IMR-90 (cell line): ENCODE data around the gene COPS2. TPM values are rescaled to one million over a fixed set of nuclear protein-coding genes. Genes with fewer than 3 reads are reported as not detected.

Source experiments
- ATAC-seq: fragments of 200-7000 bp; cut with Tn5 transposase; 2 replicates; pipeline ENCODE4 v1.9.1; 2020; ENCODE audit warnings: low read depth, mild to moderate bottlenecking, moderate library complexity
- BruUV-seq: library from RNA; stranded (reverse); fragments of 400-500 nt; replicated peaks from 2 replicates; lab custom pipeline; 2021; lab: Mats Ljungman, UMichigan
- CTCF ChIA-PET: fragments of 300-600 bp; formaldehyde crosslinking; extraction: SDS; loops from one replicate; lab custom pipeline; 2021; ENCODE audit warnings: antibody characterized with exemption; lab: Yijun Ruan, JAX
- POLR2A ChIA-PET: fragments of 300-600 bp; sonication (Branson Sonifier 250); formaldehyde crosslinking; loops from one replicate; lab custom pipeline; 2022; ENCODE audit warnings: antibody characterized with exemption; ENCODE audit not compliant: unreplicated experiment; lab: Charles Lee
- DNase-seq: peaks from one replicate; pipeline ENCODE4 v3.0.0; 2013
- H2AFZ ChIP-seq: replicated peaks from 2 replicates; pipeline ENCODE3; 2013; ENCODE audit warnings: low read length, mild to moderate bottlenecking; ENCODE audit not compliant: poor library complexity
- H2AK5ac ChIP-seq: 2 replicates; pipeline ENCODE4 v1.6.1; 2013; ENCODE audit warnings: low read depth, low read length, inconsistent platforms
- H2AK9ac ChIP-seq: replicated peaks from 2 replicates; pipeline ENCODE3; 2013; ENCODE audit warnings: mild to moderate bottlenecking, low read depth, low read length, moderate library complexity; ENCODE audit not compliant: poor library complexity
- H2BK120ac ChIP-seq: 2 replicates; pipeline ENCODE4 v1.6.1; 2013; ENCODE audit warnings: low read depth, low read length, inconsistent platforms
- H2BK15ac ChIP-seq: 3 replicates; pipeline ENCODE4 v1.6.1; 2013; ENCODE audit warnings: low read depth, low read length, inconsistent platforms
- H2BK20ac ChIP-seq: 2 replicates; pipeline ENCODE4 v1.6.1; 2013; ENCODE audit warnings: low read depth, mild to moderate bottlenecking, inconsistent platforms, low read length, moderate library complexity
- H2BK5ac ChIP-seq: 2 replicates; pipeline ENCODE4 v1.6.1; 2013; ENCODE audit warnings: mild to moderate bottlenecking, low read depth, low read length, inconsistent platforms; ENCODE audit not compliant: poor library complexity, severe bottlenecking
- H3K14ac ChIP-seq: replicated peaks from 2 replicates; pipeline ENCODE4 v1.6.1; 2013; ENCODE audit warnings: low read depth, low read length, inconsistent platforms
- H3K18ac ChIP-seq: 2 replicates; pipeline ENCODE4 v1.6.1; 2013; ENCODE audit warnings: low read depth, low read length, control low read depth
- H3K23ac ChIP-seq: 2 replicates; pipeline ENCODE4 v1.6.1; 2013; ENCODE audit warnings: low read depth, low read length, inconsistent platforms
- H3K27ac ChIP-seq: 2 replicates; pipeline ENCODE4 v1.5.1; 2013; ENCODE audit warnings: mild to moderate bottlenecking, control low read depth, low read length; ENCODE audit not compliant: insufficient read depth
- H3K27me3 ChIP-seq: 2 replicates; pipeline ENCODE4 v1.6.1; 2013; ENCODE audit warnings: low read length; ENCODE audit not compliant: control insufficient read depth, insufficient read depth
- H3K36me3 ChIP-seq: 2 replicates; pipeline ENCODE4 v1.6.1; 2013; ENCODE audit warnings: low read length, mixed read lengths; ENCODE audit not compliant: control insufficient read depth, insufficient read depth
- H3K4ac ChIP-seq: 2 replicates; pipeline ENCODE4 v1.6.1; 2013; ENCODE audit warnings: low read depth, low read length, inconsistent platforms
- H3K4me1 ChIP-seq: 2 replicates; pipeline ENCODE4 v1.6.1; 2013; ENCODE audit warnings: low read length, mixed read lengths; ENCODE audit not compliant: control insufficient read depth, insufficient read depth
- H3K4me2 ChIP-seq: 2 replicates; pipeline ENCODE4 v1.6.1; 2013; ENCODE audit warnings: low read depth, mild to moderate bottlenecking, control low read depth, low read length, moderate library complexity
- H3K4me3 ChIP-seq: 2 replicates; pipeline ENCODE4 v1.5.1; 2013; ENCODE audit warnings: low read depth, mild to moderate bottlenecking, control low read depth, low read length, moderate library complexity; ENCODE audit not compliant: insufficient read depth
- H3K56ac ChIP-seq: 2 replicates; pipeline ENCODE4 v1.6.1; 2013; ENCODE audit warnings: low read length, inconsistent platforms; ENCODE audit not compliant: insufficient read depth; ENCODE audit errors: extremely low read depth
- H3K79me1 ChIP-seq, 2 experiments: 2 replicates each; pipeline ENCODE4 v1.6.1; 2013; ENCODE audit warnings: low read length in 2 of 2, inconsistent platforms in 1 of 2, low read depth in 1 of 2
- H3K9ac ChIP-seq: 2 replicates; pipeline ENCODE4 v1.6.1; 2013; ENCODE audit warnings: low read depth, low read length, control low read depth
- H3K9me1 ChIP-seq: 2 replicates; pipeline ENCODE4 v1.6.1; 2013; ENCODE audit warnings: low read length, inconsistent platforms; ENCODE audit not compliant: insufficient read depth
- H3K9me3 ChIP-seq: 2 replicates; pipeline ENCODE4 v1.6.1; 2013; ENCODE audit warnings: low read length; ENCODE audit not compliant: control insufficient read depth, insufficient read depth
- H4K20me1 ChIP-seq: 2 replicates; pipeline ENCODE4 v1.6.1; 2013; ENCODE audit warnings: low read length, inconsistent platforms; ENCODE audit not compliant: insufficient read depth
- H4K5ac ChIP-seq: 2 replicates; pipeline ENCODE4 v1.6.1; 2013; ENCODE audit warnings: mild to moderate bottlenecking, low read depth, low read length, control low read depth
- H4K8ac ChIP-seq, 2 experiments: 2 replicates each; pipeline ENCODE4 v1.6.1; 2013; ENCODE audit warnings: low read depth in 2 of 2, low read length in 2 of 2, control low read depth in 1 of 2, inconsistent platforms in 1 of 2
- H4K91ac ChIP-seq: 2 replicates; pipeline ENCODE4 v1.6.1; 2013; ENCODE audit warnings: low read depth, low read length, inconsistent platforms; ENCODE audit not compliant: insufficient read depth
- BHLHE40 ChIP-seq: fragments of 150-350 bp; IDR thresholded peaks from 2 replicates; pipeline ENCODE4 v1.6.1; 2016; ENCODE audit warnings: mild to moderate bottlenecking, low read depth, low read length
- MXI1 ChIP-seq: IDR thresholded peaks from 2 replicates; pipeline ENCODE4 v1.6.1; 2012; ENCODE audit warnings: low read depth, mild to moderate bottlenecking, low read length, moderate library complexity, borderline replicate concordance
- NFE2L2 ChIP-seq: fragments of 150-350 bp; IDR thresholded peaks from 2 replicates; pipeline ENCODE4 v1.6.1; 2016; ENCODE audit warnings: low read depth, mild to moderate bottlenecking, low read length
- RAD21 ChIP-seq: IDR thresholded peaks from 2 replicates; pipeline ENCODE4 v1.6.1; 2012; ENCODE audit warnings: low read length, improper control_type of control experiment
- RCOR1 ChIP-seq: IDR thresholded peaks from 2 replicates; pipeline ENCODE4 v1.6.1; 2012; ENCODE audit warnings: mild to moderate bottlenecking, low read length, improper control_type of control experiment; ENCODE audit not compliant: insufficient replicate concordance
- RFX5 ChIP-seq: IDR thresholded peaks from 2 replicates; pipeline ENCODE4 v1.8.0; 2012; ENCODE audit warnings: low read depth, mild to moderate bottlenecking, low read length, moderate library complexity
- WGBS, 2 experiments: methylation state at CpG; one replicate each; pipeline versions ENCODE4 v1.1.5 to v1.1.7; 2013; ENCODE audit warnings: missing lambda C conversion rate in 2 of 2; ENCODE audit not compliant: insufficient read length in 1 of 2; ENCODE audit errors: extremely low coverage in 2 of 2; 5-methylcytosine and 5-hydroxymethylcytosine counted together
- dilution Hi-C: fragments of 300-500 bp; cut with HindIII; formaldehyde crosslinking; loops from one replicate; pipeline ENCODE4 v1.14.3; 2018; ENCODE audit warnings: low sequenced_read_pairs; ENCODE audit not compliant: unreplicated experiment
- in situ Hi-C: fragments of 300-500 bp; cut with MboI; formaldehyde crosslinking; loops from 3 replicates; pipeline ENCODE4 v1.14.3; 2019; ENCODE audit warnings: low sequenced_read_pairs, inconsistent platforms, mixed read lengths
- intact Hi-C: fragments of 100-400 bp; cut with micrococcal nuclease; formaldehyde crosslinking; loops from 2 replicates; pipeline ENCODE4 v1.10.0; 2022
- polyA plus RNA-seq, 3 experiments: library from polyadenylated mRNA; depleted of rRNA; stranded (reverse); fragments of >200 nt; gene quantifications; 2 replicates each; pipeline ENCODE4 v1.2.3, GENCODE V29; 2012; ENCODE audit warnings: low replicate concordance in 1 of 3
- total RNA-seq: library from RNA; depleted of rRNA; stranded (reverse); fragments of >200 nt; gene quantifications from 2 replicates; pipeline ENCODE4 v1.2.3, GENCODE V29; 2012
- TF ChIP-seq, protein P1 (sequence below): fragments of 150-350 bp; IDR thresholded peaks from 2 replicates; pipeline ENCODE4 v1.6.1; 2017; ENCODE audit warnings: mild to moderate bottlenecking, antibody characterized with exemption, low read length, low read depth

The COPS2 gene
- total and polyA plus RNA-seq, 2 of the 4 experiments (the other 2 are of a cell fraction): 54.6 to 75.6 TPM

DNA sequence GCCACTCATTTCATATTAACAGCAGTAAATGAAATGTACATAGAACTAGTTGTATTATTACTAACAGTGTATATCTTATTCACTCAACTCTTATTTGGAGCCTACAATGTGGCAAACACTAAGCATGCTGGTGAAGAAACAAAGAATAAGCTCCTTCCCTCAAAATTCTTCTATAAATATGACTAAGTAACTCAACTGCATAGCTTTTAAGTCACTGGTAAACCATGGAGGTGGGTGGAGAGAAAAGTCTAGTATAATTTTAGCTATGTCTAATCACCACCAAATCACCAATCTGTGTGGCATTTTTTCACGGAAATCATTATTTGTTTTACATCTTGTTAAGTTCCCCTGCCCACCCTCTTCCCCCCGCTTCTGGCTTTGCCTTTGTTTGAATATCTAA is 17.5 kb downstream of the COPS2 start:
- H3K4me3 ChIP-seq: no peak overlapping the region
- peaks cover 17% of the 10 kb centered on the region for H3K36me3 ChIP-seq
- no CpG with 5 or more reads among the region's 2 CpGs for WGBS, 2 experiments

More for the DNA sequence above, 17.5 kb downstream of the COPS2 start:
- peak overlapping the region; percentile 72; the same call in 1 of the 2 replicates for H3K18ac ChIP-seq
- 0 out of 3 replicates have a peak overlapping the region, but pooled peaks have one; percentile 7 for H2BK15ac ChIP-seq
- ATAC-seq: peak; percentile 70
- H4K20me1 ChIP-seq: no peaks in the 10 kb centered on the region
- H4K91ac ChIP-seq: no peak overlapping the region
- H3K27me3 ChIP-seq: no peaks in the 10 kb centered on the region
- H3K4me2 ChIP-seq: peak overlapping the region; percentile 80; the same call in 1 of the 2 replicates
- H2AK5ac ChIP-seq: no peak overlapping the region
- H3K14ac ChIP-seq: no peak overlapping the region; the same call in 1 of the 2 replicates
- no peak overlapping the region for H2BK120ac ChIP-seq
- H3K4me1 ChIP-seq: peaks cover 11% of the 10 kb centered on the region
- no peak overlapping the region for H3K27ac ChIP-seq
- peak overlapping the region; percentile 67; the same call in 1 of the 2 replicates for H2BK20ac ChIP-seq
- peak; percentile 61 for DNase-seq
- peaks cover 20 to 28% of the 10 kb centered on the region in 2 experiments for H3K79me1 ChIP-seq
- TF ChIP-seq, protein P1, sequence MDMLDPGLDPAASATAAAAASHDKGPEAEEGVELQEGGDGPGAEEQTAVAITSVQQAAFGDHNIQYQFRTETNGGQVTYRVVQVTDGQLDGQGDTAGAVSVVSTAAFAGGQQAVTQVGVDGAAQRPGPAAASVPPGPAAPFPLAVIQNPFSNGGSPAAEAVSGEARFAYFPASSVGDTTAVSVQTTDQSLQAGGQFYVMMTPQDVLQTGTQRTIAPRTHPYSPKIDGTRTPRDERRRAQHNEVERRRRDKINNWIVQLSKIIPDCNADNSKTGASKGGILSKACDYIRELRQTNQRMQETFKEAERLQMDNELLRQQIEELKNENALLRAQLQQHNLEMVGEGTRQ: no peak
- TF ChIP-seq MXI1: no peak
- no peak for TF ChIP-seq RFX5
- no peak for TF ChIP-seq RAD21
- TF ChIP-seq BHLHE40: no peak
- no peak for TF ChIP-seq RCOR1
- no peak for TF ChIP-seq NFE2L2
- no peak overlapping the region for H3K56ac ChIP-seq
- peak overlapping the region; percentile 21; the same call in 1 of the 2 replicates for H3K4ac ChIP-seq
- no peak overlapping the region for H2AK9ac ChIP-seq
- BruUV-seq: no TSS peak
- ChIA-PET CTCF (interaction anchor here (0.7 to 2.3 kb wide), 4 partner anchors 8 to 276 kb away, joined by 3 to 9 read pairs (median 4); no protein-coding TSS in a partner anchor), POLR2A (interaction anchor here (1.1 kb wide), 1 partner anchor 10 kb away, joined by 4 read pairs; no protein-coding TSS in a partner anchor)
- H3K9ac ChIP-seq: peak overlapping the region; percentile 4; the same call in 1 of the 2 replicates
- peak overlapping the region; percentile 67; the same call in 1 of the 2 replicates for H3K23ac ChIP-seq
- peak overlapping the region; percentile 70; the same call in 1 of the 2 replicates for H4K5ac ChIP-seq
- H2BK5ac ChIP-seq: peak overlapping the region; percentile 88
- H3K9me3 ChIP-seq: no peaks in the 10 kb centered on the region
- dilution Hi-C loops: no loop called here
- intact Hi-C loops: loop anchor here (5.0 kb wide), 2 partner anchors 91 to 271 kb away; partner anchors contain the start of gene SECISBP2L
- peak overlapping the region in 1 of 2 experiments; percentile 8; a peak in 2 of 4 replicates for H4K8ac ChIP-seq
- in situ Hi-C loops: no loop called here
- H2AFZ ChIP-seq: no peak overlapping the region
- no peaks in the 10 kb centered on the region for H3K9me1 ChIP-seq
